ENCODE results near the gene SREBF1.

The SREBF1 gene

GRCh38 chr17:17827826-17828621, 8.8 kb downstream of the SREBF1 start:
- no peak for DNase-seq (ENCODE audit: low read depth, low spot score)
- H3K4me3 ChIP-seq (ENCODE audit: low read length): no peak overlapping the region

GRCh38 chr17:17826942-17827785, 9.6 kb downstream of the SREBF1 start:
- no peak for DNase-seq (ENCODE audit: low read depth, low spot score)
- H3K4me3 ChIP-seq (ENCODE audit: low read length): no peak overlapping the region

GRCh38 chr17:17826342-17826713, 10.5 kb downstream of the SREBF1 start:
- peak; percentile 63 for DNase-seq (ENCODE audit: low read depth, low spot score)
- peak overlapping the region; percentile 22 for H3K4me3 ChIP-seq (ENCODE audit: low read length)

- DNase-seq (ENCODE audit: low read depth, low spot score): peak; percentile 57
Measured at GRCh38 chr17:17824783-17825614, 11.8 kb downstream of the SREBF1 start.

GRCh38 chr17:17824119-17824782, 12.5 kb downstream of the SREBF1 start:
- peak; percentile 39 for DNase-seq (ENCODE audit: low read depth, low spot score)
- peak overlapping the region; percentile 55 for H3K4me3 ChIP-seq (ENCODE audit: low read length)

More at GRCh38 chr17:17824783-17825614, 11.8 kb downstream of the SREBF1 start:
- peak overlapping the region; percentile 18; the same call in 1 of the 2 replicates for H3K4me3 ChIP-seq (ENCODE audit: low read length)

- peak; percentile 75 for DNase-seq (ENCODE audit: low read depth, low spot score)
- peak overlapping the region; percentile 96 for H3K4me3 ChIP-seq (ENCODE audit: low read length)
Measured at GRCh38 chr17:17823433-17824118, 13.2 kb downstream of the SREBF1 start.

- peak overlapping the region; percentile 96 for H3K4me3 ChIP-seq (ENCODE audit: low read length)
Measured at GRCh38 chr17:17822616-17823015, 14.2 kb downstream of the SREBF1 start.

GRCh38 chr17:17822189-17822588, 14.6 kb downstream of the SREBF1 start:
- peak overlapping the region; percentile 96 for H3K4me3 ChIP-seq (ENCODE audit: low read length)
- DNase-seq (ENCODE audit: low read depth, low spot score): no peak

More at GRCh38 chr17:17822616-17823015, 14.2 kb downstream of the SREBF1 start:
- DNase-seq (ENCODE audit: low read depth, low spot score): no peak

- H3K4me3 ChIP-seq (ENCODE audit: low read length): no peak overlapping the region
- no peak for DNase-seq (ENCODE audit: low read depth, low spot score)
Measured at GRCh38 chr17:17820463-17821158, 16.2 kb downstream of the SREBF1 start.

GRCh38 chr17:17820046-17820445, 16.7 kb downstream of the SREBF1 start:
- no peak for DNase-seq (ENCODE audit: low read depth, low spot score)
- H3K4me3 ChIP-seq (ENCODE audit: low read length): no peak overlapping the region

- H3K4me3 ChIP-seq (ENCODE audit: low read length): no peak overlapping the region
- DNase-seq (ENCODE audit: low read depth, low spot score): no peak
Measured at GRCh38 chr17:17819561-17819995, 17.2 kb downstream of the SREBF1 start.

GRCh38 chr17:17819111-17819510, 17.7 kb downstream of the SREBF1 start:
- H3K4me3 ChIP-seq (ENCODE audit: low read length): no peak overlapping the region
- no peak for DNase-seq (ENCODE audit: low read depth, low spot score)

- no peak overlapping the region for H3K4me3 ChIP-seq (ENCODE audit: low read length)
- DNase-seq (ENCODE audit: low read depth, low spot score): no peak
Measured at GRCh38 chr17:17818088-17818526, 18.7 kb downstream of the SREBF1 start.

GRCh38 chr17:17817552-17817947, 19.2 kb downstream of the SREBF1 start:
- no peak for DNase-seq (ENCODE audit: low read depth, low spot score)
- no peak overlapping the region for H3K4me3 ChIP-seq (ENCODE audit: low read length)

GRCh38 chr17:17816831-17817551, 19.8 kb downstream of the SREBF1 start:
- no peak for DNase-seq (ENCODE audit: low read depth, low spot score)
- H3K4me3 ChIP-seq (ENCODE audit: low read length): no peak overlapping the region

GRCh38 chr17:17816240-17816814, 20.5 kb downstream of the SREBF1 start:
- no peak overlapping the region for H3K4me3 ChIP-seq (ENCODE audit: low read length)
- no peak for DNase-seq (ENCODE audit: low read depth, low spot score)

Measured in Jurkat, Clone E6-1 (cell line).